Measurements from ENCODE around the gene SIX6.

- TF ChIP-seq CTCF (IDR thresholded peaks at IDR 0.05; ENCODE audit: low read length): no peak
- TF ChIP-seq EZH2phosphoT487 (IDR thresholded peaks at IDR 0.05; ENCODE audit: low read length): no peak
- TF ChIP-seq EZH2 (optimal IDR thresholded peaks at IDR 0.05; ENCODE audit: low read depth, low read length): no peak
Measured at GRCh38 chr14:60544659-60545058, 35.7 kb downstream of the SIX6 start.

Measured in MM.1S (cell line).